IPS DF 4.7 (cell line): ENCODE data around the gene RGS14.
"Not testable (repeated sequence)": the region's sequence is repeated elsewhere in the genome, so short reads cannot be mapped to it uniquely, and the experiment has no call there.

Experiments
- DNase-seq: peaks from one replicate; pipeline ENCODE4 v3.0.0-alpha.2; 2013; ENCODE audit warnings: low spot score; ENCODE audit errors: extremely low read depth

Gene RGS14

DNA sequence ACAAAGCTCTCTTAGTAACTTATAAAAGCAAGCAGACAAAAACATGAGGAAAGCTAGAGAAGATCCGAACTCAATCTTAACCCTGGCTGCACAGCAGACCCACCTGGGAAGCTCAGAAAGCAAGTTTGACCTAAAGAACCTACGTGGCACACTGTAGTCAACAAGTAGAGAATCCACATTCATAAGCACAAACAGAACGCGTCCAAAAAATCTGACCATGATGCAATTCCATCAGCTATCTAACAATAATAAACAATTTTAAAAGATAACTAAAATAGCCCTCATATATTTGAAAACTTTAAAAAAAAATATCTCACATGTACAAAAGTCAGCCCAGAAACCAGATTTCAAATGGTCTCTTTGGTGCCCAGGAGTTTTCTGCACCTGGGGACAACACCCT, 10.9 kb upstream of the RGS14 start:
- DNase-seq: no peak

DNA sequence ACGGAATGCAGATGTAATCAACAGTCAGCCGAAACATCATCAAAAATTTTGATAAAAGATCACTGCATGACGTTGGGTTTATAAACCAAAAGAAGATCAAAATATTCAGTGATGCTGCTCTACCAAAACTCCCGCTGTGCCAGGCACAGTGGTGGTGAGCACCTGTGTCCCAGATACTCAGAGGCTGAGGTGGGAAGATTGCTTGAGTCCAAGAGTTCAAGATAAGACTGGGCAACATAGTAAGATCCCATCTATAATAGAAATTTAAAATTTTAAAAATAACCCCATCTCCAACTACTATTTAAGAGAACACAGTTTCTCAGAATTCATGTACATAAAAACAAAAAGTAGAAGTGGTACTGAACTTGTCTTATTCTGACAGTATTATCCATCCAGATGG, 10.0 kb upstream of the RGS14 start:
- no peak for DNase-seq

DNA sequence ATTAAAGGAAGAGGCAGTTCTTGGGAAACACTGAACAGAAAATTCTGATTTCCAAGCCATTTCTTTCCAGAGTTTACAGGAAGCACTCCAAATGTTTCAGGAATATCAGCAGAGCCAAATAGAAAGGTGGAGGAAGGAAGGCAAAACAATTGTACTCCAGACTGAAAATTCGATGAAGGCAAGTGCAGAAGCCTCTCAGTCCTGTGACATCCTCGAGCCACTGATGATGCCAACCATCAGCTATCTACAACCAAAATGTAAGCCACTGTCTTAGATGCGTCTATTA, 8.4 kb upstream of the RGS14 start:
- no peak for DNase-seq

DNA sequence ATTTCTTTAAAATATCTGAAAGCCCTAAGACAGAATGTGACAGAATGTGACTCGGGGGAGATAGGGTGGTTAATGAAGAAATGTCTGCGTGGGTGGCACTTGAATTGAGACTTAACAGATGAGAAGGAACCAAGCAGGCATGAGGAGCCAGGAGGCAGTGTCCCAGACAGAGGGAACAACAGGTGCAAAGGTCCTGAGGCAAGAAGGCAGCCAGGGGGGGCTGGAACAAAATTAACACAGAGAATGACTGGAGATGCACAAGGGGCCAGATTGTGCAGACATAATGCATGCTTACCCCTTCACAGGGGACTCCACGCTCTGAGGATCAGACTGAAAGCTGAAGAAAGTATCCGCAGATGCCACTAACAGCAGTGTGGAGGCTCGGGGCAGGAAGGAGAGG, 8.0 kb upstream of the RGS14 start:
- no peak for DNase-seq

DNA sequence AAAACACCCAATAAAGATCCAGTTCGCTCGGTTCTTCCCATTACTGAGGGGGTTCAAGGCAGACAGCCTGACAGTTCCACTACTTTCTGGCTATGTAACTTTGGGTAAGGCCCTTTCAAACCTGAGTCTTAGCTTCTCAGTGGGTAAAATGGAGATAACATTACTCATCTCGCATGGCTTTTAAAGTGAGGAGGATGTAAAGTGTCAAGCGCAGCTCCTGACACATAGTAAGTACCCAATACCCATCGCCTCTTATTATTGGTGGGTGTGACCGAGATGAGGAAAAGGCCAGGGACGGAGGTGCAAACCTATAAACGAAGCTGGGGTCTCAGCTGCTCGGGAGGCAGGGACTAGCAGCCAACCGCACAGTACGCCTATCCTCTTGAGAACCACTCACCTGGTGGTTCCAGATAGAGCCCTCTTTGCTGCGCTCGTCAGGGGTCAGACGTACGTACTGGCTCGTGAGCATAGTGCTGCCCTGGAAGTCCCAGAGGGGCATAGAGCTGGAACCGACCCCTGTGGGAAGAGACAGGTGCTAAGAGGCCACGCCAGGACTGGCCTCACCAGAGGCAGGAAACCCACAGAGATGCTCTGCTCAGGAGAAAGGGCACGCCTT, 6.8 kb upstream of the RGS14 start:
- no peak for DNase-seq

DNA sequence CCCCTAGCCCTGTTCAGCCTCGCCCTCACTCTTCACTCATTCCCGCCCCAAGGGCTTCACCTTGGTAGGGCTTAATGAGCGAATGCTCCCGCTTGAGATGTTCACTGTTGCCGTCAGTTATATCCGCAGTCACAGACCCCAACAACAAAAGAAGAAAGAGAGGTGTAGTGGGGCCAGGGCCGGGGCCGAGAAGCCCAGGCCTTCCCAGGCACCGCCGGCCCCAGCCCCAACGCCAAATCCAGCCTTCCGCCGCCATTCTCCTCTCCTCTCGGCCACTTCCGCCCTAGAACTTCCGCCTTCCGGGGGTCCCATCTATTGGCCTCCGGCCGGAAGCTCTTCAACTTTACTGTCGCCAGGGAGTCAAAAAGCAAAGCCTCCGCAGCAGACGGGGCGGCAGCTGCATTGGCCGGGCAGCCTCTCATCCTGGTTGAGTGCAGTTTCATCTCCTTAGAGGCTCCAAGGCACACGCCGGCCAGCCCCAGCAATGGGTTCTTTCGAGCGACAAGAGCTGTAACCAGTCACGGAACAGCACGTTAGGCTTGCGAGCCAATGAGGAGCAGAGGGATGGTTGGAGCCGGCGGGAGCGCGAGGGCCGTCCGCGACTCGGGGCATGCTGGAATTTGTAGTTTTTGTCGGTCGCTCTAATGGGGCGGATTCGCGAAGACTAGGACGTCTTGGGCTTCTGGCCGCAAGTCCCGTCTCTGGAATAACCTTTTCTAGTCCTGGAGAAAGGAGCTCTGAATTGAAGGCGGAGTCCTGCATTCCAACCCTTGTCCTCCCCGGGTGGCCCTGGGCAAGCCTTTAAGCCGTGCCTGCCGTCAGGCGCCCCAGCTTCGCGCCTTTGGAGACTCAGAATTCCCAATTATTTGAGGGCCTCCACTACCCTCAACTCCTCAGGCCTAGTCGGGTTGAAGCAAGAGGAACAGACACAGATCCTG, 6.1 kb upstream of the RGS14 start, which contains the start of gene LMAN2:
LMAN2 (minus strand) TSS at position 277 of the 938 bp plus-strand sequence; CDS start at position 256, 21 bp downstream.
- DNase-seq: peak; percentile 76

DNA sequence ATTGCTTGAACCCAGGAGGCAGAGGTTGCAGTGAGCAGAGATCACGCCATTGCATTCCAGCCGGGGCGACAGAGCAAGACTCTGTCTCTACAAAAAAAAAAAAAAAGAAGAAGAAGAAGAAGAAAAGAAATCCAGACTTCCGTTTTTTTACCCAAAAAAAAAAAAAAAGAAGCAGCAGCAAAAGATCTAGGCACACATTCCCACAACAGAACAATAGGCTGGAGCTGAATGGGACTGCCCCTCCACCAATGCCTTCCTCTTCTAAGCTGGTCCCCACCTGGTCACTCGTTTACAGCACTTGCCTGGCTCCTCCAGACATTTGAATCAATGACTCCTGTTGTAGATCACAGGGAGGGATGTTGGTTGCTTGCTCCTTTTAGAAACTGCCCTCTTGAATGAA, 4.6 kb upstream of the RGS14 start:
- no peak for DNase-seq

DNA sequence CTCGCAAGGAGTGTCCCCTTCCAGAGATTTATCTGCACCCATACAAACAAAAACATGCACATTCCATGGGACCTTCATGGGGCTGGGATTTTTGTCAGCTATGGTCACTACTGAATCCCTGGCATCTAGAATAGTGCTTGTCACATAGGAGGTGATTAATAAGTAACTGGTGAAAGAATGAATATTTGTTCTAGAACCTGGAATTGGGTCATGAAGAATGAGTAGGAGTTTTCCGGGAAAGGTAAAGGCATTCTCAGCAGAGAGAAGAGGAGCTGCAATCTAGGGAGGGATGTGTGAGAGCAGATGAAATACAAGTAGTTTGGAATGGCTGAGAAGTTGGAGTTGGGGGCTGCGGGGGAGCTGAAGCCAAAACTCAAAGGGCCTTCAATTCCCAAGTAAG, 3.5 kb upstream of the RGS14 start:
- no peak for DNase-seq

DNA sequence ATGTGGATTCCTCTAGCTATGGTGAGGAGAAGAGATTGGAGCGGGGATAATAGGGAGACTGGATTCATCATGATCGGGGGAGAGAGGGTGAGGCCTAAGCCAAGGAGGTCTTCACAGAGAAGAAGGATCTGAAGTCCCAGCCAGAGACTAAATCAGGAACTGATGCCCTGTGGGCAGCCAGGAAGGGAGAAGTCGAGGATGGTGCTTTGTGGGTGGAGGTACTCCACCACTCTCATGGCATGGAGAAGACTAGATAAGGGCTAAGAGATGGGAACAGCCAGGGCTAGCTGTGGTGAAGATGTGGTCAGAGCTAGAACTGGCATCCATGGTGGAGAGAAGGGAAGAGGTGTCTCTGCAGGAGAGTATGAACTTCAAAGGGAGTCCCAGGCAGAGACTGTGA, 3.0 kb upstream of the RGS14 start:
- no peak for DNase-seq

DNA sequence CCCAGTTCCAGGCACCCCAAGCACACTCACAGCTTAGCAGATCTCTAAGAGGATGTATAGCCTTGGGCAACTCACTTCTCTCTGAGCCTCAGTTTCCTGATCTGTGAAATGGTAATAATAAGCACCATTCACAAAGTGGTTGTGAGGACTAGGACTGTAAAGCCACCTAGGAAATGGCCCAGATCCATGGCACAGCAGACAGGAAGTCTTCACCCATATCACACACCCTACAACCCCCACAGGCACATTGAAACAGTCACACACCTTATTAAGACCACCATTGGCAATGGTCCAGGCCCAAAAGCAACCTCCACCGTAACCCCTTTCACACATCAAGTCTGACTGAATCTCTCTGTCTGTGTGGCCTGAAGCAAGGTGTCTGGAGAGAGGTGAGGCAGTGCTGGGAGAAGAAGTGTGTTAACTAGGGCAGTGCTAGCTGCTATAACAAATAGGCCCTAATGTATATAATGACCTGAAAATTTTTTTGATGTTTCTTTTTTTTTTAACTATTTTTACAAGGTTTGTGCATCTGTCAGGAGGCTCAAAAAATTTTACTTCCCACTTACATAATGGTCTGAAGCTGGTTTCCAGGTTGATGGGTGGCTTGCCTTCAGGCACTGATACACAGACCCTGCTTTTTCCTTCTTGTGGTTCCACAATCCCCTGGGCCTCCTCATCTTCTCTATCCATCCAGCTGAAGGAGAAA, 2.4 kb upstream of the RGS14 start:
- no peak for DNase-seq

DNA sequence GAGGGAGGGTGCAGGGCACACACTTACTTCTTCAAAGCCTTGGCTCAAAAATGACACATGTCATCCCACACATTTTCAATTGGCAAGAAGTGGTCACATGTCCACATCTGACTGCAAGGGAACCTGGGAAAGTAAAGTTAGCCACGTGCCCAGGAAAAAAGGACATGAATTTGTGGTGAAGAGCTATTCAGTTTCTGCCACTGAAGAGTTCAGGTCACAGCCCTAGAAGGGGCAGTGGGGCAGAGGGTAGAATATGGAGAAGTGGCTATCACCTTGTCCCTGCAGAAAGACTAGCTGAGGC, 1.9 kb upstream of the RGS14 start:
- no peak for DNase-seq

DNA sequence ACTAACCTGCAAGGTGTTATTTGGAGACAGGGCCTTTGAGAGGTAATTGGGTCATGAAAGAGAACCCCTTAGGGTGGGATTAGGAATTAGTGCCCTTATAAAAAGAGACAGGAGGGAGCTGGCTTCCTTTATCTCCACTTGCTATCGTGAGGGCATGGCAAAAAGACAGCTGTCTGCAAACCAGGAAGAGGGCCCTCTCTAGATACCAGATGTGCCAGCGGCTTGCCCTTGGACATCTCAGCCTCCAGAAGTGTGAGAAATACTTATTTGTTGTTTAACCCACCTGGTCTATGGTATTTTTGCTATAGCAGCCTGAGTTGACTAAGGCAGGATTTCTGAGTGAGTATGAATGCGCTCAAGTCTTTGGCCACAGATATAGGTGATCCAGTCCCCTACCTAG, 978 bp upstream of the RGS14 start:
- DNase-seq: no peak

DNA sequence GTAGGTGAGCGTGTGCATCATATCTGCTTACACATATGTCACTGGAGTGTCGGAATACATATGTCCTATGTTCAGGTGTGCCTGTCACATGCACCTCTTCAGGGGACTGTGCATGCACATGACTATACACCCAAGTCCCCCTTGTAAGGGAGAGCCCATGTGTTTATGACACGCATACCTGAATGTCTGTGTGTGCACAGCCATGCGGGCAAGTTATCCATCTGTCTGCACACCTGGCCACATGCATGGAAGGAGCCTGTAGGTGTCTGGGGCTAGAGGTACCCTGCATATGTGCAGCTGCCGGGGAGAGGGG, 622 bp upstream of the RGS14 start:
- DNase-seq: no peak

DNA sequence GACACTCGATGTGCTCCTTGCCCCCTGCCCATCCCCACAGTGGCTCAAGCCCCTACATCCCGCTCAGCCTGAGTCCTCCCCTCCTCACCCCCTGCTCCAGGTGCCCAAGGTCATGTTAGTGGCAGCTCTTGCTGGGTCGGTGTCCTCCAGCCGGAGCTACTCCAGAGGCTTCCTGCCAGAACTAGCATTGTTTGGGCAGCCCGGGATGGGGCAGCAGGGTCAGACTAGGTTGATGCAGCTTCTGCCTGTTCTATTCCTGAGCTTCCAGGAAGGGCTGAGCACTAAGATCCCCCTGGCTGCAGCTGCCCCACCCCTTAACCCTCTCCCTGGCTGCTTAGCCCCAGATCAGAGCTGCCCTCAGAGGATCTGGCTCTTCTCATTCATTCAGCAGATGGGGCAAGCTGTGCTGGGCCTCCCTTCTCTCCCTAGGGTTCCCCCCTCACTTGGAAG, 671 bp downstream of the RGS14 start:
- DNase-seq: no peak

DNA sequence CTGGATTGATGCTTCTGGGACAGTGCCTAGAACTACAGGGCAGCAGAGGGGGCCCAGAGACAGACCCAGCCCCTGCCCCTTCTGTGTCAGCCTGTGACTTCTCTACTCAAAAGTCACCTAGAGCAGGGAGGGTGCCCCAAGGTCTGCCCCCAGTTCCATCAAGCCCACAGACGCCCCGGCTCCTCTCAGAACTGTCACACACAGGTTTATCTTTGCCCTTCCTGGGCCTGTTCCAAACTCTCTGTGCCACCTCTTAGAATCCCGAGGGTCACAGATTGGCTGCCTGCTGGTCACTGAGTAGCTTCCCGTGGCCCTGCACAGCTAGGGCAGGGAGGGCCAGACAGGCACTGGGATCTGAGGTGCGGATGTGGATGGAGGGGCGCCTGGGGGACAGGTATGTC, 1.7 kb downstream of the RGS14 start:
- no peak for DNase-seq

DNA sequence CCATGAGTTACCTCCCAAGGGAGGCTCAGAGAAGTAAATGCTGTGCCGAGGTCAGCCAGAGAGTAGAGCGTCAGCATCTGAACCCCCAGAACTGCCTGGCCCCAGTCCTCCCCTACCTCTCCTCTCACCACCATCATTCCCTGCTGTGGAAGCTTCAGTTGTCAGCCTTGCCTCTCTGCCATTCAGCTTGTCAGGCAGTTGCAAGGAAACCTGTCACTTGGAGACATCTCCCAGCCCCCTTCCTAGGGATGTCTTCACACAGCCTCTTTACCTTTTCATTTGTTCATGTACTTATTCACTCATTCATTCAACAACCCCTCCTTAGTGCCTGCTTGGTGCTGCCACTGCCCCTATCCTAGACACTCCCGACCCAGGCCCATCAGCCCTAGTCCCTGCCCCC, 2.1 kb downstream of the RGS14 start:
- no peak for DNase-seq

DNA sequence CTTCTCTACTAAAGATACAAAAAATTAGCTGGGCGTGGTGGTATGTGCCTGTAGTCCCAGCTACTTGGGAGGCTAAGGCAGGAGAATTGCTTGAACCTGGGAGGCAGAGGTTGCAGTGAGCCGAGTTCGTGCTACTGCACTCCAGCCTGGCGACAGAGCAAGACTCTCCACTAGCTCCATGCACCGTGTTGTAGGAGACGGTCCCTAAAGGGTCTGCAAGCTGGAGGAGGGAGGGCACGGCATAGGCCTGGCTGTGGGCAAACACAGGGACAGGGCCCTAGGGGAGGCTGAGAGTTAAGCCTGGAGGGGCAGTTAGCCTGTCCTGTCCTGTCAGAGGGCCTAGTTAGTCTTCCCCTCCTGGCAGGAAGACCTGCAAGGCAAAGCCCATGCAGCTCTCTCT, 3.0 kb downstream of the RGS14 start:
- DNase-seq: not testable (repeated sequence)

DNA sequence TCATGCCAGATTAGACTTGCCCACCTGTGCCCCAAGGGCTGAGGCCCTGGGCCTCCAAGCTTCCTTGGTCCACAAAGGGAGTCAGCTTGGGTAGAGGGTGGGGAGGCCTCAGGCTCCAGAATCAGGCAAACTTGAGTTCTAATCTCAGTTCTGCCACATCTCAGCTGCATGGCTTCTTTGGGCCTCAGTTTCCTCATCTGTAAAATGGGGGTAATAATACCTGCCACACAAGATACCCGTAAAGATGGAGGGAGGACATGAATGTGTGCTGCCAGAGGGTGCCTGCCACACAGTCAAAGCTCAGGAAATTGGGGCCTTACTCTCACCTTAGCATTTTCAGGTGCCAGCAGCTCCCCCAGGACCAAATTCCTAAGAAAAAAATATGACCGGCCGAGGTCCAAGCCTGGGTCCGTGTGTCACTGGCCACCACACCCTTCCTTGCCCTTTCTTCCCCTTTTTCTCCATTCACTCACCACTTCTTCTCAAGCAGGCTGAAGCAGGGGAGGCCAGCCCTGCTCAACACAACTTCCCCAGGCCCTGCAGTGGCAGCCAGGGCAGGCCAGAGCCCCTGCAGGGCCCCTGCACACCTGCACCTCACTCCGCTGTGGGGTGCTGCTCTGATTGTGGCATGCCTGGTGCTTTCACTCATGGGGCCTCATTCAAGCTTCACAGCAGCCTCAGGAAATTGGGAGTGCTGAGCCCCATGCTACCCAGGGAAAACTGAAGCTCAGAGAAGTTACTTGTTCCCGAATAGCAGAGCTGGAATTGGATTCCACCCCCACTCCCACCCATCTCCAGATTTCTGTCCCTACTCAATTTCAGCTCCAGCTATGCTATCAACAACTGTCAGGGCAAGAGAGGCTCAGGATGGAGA, 3.9 kb downstream of the RGS14 start:
- DNase-seq: no peak

DNA sequence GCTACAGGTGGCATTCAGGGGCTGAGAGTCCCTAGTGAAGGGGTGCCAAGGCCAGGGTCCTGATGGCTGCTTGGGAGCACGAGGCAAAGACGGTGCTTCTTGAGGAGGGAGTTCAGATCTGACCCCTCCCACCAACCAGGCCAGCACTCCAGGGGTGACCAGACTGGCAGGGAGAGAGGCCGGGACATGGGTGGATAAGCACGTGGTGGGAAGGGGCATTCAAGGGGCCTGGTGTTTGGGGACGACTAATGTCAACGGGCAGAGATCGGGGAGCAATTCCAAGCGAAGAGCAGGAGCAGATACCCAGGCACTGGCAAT, 4.5 kb downstream of the RGS14 start:
- no peak for DNase-seq

DNA sequence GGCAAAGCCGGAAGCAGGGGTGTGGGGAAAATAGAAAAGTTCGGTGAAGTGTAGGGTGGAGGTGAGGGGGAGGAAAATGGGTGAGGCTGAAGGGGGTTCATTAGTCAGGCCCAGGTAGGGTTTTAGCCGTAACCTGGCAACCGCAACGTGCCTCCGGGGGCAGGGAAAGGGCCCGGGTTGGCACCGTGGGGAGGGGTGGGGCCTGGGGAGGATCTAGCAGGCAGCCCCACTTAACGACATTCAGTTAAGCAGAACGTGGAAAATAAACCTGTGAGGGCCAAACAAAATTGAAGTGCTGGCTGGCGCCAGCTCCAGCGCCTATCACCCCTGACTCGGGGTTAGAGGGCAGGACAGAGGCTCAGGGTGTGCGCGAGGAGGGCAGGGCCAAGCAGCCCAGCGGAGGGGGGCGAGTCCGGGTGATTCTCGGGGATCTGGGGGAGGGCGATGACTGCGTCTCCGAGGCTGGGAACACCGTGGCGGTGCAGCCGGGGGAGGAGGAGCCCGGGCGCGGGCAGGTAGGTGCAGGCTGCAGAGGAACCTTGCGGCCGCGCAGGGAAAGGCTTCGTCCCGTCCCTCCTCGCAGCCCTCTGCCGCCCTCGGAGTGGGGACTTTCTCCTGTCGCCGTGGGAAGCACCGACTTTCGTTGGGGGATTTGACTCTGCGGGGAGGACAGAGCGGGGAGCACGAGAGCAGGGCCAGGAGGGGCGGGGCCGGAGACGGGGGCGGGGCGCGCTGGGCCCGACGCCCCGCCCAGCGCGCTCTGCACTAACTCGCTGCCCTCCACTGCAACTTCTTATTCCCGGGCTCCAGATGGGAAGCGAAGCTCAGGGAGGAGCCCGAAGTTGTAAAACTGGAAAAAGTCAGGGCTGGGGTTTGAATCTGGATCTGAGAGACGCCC, 5.1 kb downstream of the RGS14 start:
- DNase-seq: no peak

DNA sequence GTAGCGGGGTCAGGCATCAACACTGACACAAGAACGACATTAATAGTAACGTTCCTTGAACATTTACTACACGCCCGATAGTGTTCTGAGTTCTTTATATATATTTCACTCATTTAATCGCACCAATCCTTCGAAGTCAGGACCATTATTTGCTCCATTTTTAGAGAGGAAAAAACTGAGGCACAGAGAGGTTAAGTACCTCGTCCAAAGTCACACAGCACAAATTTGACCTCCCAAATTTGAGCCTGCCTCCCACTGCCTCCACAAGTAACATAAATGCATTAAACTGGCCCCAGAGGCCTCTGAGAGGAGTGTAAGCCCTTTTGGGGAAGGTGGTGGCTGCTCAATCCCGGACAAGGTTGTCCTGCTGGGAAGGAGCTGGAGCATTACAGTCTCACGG, 5.8 kb downstream of the RGS14 start:
- DNase-seq: no peak
